ENCODE results near the gene VIPR2.

VIPR2 gene

DNA sequence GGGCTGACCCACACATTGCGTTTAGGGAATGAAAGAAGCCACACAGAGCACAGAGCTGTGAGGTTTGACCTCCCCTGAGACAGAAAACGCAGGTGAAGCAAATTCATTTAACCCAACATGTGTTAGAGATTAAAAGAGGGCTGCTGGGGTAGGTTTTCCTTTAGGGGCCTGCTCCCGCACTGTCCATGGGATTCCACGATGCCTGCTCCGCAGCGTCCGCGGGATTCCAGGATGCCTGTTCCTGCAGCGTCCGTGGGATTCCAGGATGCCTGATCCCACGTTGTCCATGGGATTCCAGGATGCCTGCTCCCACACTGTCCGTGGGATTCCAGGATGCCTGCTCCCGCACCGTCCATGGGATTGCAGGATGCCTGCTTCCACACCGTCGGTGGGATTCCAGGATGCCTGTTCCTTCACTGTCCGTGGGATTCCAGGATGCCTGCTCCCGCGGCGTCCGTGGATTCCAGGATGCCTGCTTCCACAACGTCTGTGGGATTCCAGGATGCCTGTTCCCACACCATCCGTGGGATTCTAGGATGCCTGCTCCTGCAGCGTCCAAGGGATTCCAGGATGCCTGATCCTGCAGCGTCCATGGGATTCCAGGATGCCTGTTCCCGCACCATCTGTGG, 78.7 kb downstream of the VIPR2 start:
- Histone ChIP-seq H4K20me1 (ENCODE audit: insufficient read depth, low read length) (no peaks in the 10 kb centered on the region), H3K27me3 (ENCODE audit: insufficient read depth, low read length, poor library complexity) (no peaks in the 10 kb centered on the region), H3K9me3 (ENCODE audit: insufficient read depth, low read length, severe bottlenecking) (no peaks in the 10 kb centered on the region), H3K4me1 (ENCODE audit: insufficient read depth, low read length) (peaks cover 7% of the 10 kb centered on the region), H3K36me3 (ENCODE audit: insufficient read depth, low read length) (peaks cover 47% of the 10 kb centered on the region), H2AFZ (ENCODE audit: low read depth, low read length) (no peak overlapping the region), H3K4me2 (ENCODE audit: insufficient read depth, low read length) (no peak overlapping the region), H3K27ac (ENCODE audit: low read length) (peak overlapping the region; percentile 42), H3K9ac (ENCODE audit: low read depth, low read length) (no peak overlapping the region), H3K79me2 (ENCODE audit: insufficient read depth, low read length) (peaks cover 21% of the 10 kb centered on the region), H3K4me3 (ENCODE audit: low read depth in 1 of 2, low read length in 2 of 2) (no peak overlapping the region)
- TF ChIP-seq, protein P1, sequence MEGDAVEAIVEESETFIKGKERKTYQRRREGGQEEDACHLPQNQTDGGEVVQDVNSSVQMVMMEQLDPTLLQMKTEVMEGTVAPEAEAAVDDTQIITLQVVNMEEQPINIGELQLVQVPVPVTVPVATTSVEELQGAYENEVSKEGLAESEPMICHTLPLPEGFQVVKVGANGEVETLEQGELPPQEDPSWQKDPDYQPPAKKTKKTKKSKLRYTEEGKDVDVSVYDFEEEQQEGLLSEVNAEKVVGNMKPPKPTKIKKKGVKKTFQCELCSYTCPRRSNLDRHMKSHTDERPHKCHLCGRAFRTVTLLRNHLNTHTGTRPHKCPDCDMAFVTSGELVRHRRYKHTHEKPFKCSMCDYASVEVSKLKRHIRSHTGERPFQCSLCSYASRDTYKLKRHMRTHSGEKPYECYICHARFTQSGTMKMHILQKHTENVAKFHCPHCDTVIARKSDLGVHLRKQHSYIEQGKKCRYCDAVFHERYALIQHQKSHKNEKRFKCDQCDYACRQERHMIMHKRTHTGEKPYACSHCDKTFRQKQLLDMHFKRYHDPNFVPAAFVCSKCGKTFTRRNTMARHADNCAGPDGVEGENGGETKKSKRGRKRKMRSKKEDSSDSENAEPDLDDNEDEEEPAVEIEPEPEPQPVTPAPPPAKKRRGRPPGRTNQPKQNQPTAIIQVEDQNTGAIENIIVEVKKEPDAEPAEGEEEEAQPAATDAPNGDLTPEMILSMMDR (IDR thresholded peaks at IDR 0.05; ENCODE audit: borderline replicate concordance, extremely low read depth, low read length, poor library complexity, severe bottlenecking): no peak
- TF ChIP-seq EZH2 (IDR thresholded peaks at IDR 0.05; ENCODE audit: borderline replicate concordance, low read depth, low read length, severe bottlenecking): no peak
- DNase-seq: peak; percentile 4
- ATAC-seq (ENCODE audit: insufficient read depth, low read depth): no peak

DNA sequence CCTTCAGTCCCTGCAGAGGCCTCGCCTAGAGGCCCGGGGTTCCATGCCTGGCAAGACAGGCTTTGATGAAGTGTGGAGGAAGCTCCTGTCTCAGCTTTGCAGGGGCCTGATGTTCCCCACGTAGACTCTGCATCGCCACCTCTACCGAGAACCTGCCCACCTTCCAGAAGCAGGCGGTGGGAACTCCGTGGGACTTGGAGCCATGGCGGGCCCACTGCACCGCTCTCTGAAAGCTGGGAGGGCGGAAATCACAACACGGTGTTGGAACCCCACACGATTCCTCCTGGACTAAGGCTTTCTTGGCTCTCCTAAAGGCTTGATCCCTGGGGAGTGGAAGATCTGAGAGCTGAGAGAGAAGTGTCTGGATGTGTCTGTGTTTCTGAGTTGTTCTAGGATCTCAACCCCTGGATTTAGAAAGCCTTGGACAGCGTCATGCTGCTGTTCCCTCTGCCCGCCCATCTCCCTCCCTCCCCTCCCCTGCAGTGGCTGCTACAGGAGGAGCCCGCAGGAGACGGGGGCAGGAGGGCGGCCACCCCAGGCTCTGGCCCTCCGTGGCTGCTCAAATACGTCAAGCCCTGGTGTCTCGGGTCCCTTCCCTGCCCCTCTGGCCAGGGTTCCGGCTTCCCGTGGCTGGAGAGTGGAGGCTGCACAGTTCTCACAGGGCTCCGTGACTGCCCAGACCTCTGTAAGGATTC, 79.7 kb downstream of the VIPR2 start:
- Histone ChIP-seq H4K20me1 (ENCODE audit: insufficient read depth, low read length) (no peaks in the 10 kb centered on the region), H3K9me3 (ENCODE audit: insufficient read depth, low read length, severe bottlenecking) (no peaks in the 10 kb centered on the region), H3K4me2 (ENCODE audit: insufficient read depth, low read length) (no peak overlapping the region), H3K4me3 (ENCODE audit: low read depth in 1 of 2, low read length in 2 of 2) (no peak overlapping the region), H3K27ac (ENCODE audit: low read length) (peak overlapping the region; percentile 60), H3K36me3 (ENCODE audit: insufficient read depth, low read length) (peaks cover 44% of the 10 kb centered on the region), H2AFZ (ENCODE audit: low read depth, low read length) (no peak overlapping the region), H3K4me1 (ENCODE audit: insufficient read depth, low read length) (no peaks in the 10 kb centered on the region), H3K9ac (ENCODE audit: low read depth, low read length) (no peak overlapping the region), H3K79me2 (ENCODE audit: insufficient read depth, low read length) (peaks cover 23% of the 10 kb centered on the region), H3K27me3 (ENCODE audit: insufficient read depth, low read length, poor library complexity) (no peaks in the 10 kb centered on the region)
- TF ChIP-seq EZH2 (IDR thresholded peaks at IDR 0.05; ENCODE audit: borderline replicate concordance, low read depth, low read length, severe bottlenecking): no peak
- TF ChIP-seq, protein P1 (IDR thresholded peaks at IDR 0.05; ENCODE audit: borderline replicate concordance, extremely low read depth, low read length, poor library complexity, severe bottlenecking): no peak
- DNase-seq: peak; percentile 4
- ATAC-seq (ENCODE audit: insufficient read depth, low read depth): no peak

DNA sequence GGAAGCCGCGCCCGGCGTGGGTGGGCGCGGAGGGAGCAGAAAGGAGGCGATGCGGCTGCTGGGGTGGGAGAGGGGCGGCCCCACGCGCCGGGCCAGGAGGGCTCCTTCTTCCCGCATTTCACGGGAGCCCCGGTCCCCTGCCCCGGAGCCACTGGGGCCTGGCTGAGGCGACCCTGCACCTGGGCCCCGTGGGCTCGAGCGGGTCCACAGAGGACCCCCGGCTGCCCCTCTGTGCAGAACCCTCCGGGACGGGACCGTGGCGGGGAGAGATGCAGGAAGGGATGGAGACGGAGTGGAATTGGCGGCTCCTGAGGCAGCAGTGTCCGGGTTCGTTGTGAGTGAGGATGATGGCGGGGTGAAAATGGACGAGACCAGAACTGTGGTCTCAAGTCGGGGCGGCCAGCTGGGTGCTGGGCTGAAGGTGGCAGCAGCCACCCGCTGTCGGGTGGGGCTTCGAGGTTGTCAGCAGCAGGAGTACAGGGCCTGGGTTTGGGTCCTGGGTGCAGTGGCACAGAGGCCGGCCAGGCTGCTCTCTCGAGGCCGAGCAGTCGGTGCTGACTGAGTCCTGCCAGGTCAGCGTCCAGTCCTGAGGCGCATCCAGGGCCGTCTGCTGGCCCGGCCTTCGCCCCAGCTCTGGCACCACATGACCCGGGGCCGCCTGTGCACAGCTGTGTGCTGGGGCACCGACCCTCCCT, 80.4 kb downstream of the VIPR2 start:
- no peaks in the 10 kb centered on the region for H3K4me1 ChIP-seq (ENCODE audit: insufficient read depth, low read length)
- peaks cover 22% of the 10 kb centered on the region for H3K79me2 ChIP-seq (ENCODE audit: insufficient read depth, low read length)
- H2AFZ ChIP-seq (ENCODE audit: low read depth, low read length): no peak overlapping the region
- H3K27ac ChIP-seq (ENCODE audit: low read length): peak overlapping the region; percentile 60; the same call in 1 of the 2 replicates
- H3K36me3 ChIP-seq (ENCODE audit: insufficient read depth, low read length): peaks cover 44% of the 10 kb centered on the region
- H3K9ac ChIP-seq (ENCODE audit: low read depth, low read length): no peak overlapping the region
- no peak for ATAC-seq (ENCODE audit: insufficient read depth, low read depth)
- H3K4me3 ChIP-seq (ENCODE audit: low read depth in 1 of 2, low read length in 2 of 2): no peak overlapping the region
- peak; percentile 2 for DNase-seq
- no peaks in the 10 kb centered on the region for H3K9me3 ChIP-seq (ENCODE audit: insufficient read depth, low read length, severe bottlenecking)
- TF ChIP-seq, protein P1 (IDR thresholded peaks at IDR 0.05; ENCODE audit: borderline replicate concordance, extremely low read depth, low read length, poor library complexity, severe bottlenecking): no peak
- no peak for TF ChIP-seq EZH2 (IDR thresholded peaks at IDR 0.05; ENCODE audit: borderline replicate concordance, low read depth, low read length, severe bottlenecking)
- no peak overlapping the region for H3K4me2 ChIP-seq (ENCODE audit: insufficient read depth, low read length)
- H4K20me1 ChIP-seq (ENCODE audit: insufficient read depth, low read length): no peaks in the 10 kb centered on the region
- no peaks in the 10 kb centered on the region for H3K27me3 ChIP-seq (ENCODE audit: insufficient read depth, low read length, poor library complexity)
